ENCODE results near the gene BHLHE23. TPM values are rescaled to one million over a fixed set of nuclear protein-coding genes. Genes with fewer than 3 reads are reported as not detected.
"Not testable (repeated sequence)": the region's sequence is repeated elsewhere in the genome, so short reads cannot be mapped to it uniquely, and the experiment has no call there.

BHLHE23 gene
- polyA plus RNA-seq, 1 of the 3 experiments (the other 2 are of a cell fraction), result not detected

GRCh38 chr20:63035603-63036185 lies 28.9 kb upstream of the BHLHE23 start:
- Histone ChIP-seq H3K4me1 (ENCODE audit: control insufficient read depth in 1 of 2, insufficient read depth in 2 of 2, low read depth in 1 of 2, low read length in 1 of 2) (no peaks in the 10 kb centered on the region), H3K36me3 (replicated peaks in 1 of 2; ENCODE audit: control insufficient read depth in 1 of 2, insufficient read depth in 2 of 2, low read length in 1 of 2) (no peaks in the 10 kb centered on the region), H4K20me1 (ENCODE audit: insufficient read depth) (no peaks in the 10 kb centered on the region), H2AFZ (ENCODE audit: low read depth) (no peak overlapping the region), H3F3A (replicated peaks; ENCODE audit: insufficient read depth) (no peaks in the 10 kb centered on the region), H3K4me3 (ENCODE audit: low read depth in 2 of 2, low read length in 1 of 2) (no peak overlapping the region), H3K9me2 (no peaks in the 10 kb centered on the region), H3K27ac (ENCODE audit: low read depth in 2 of 2, low read length in 1 of 2) (no peak overlapping the region), H3K9ac (no peak overlapping the region), H3K4me2 (no peak overlapping the region), H3K9me3 (no peaks in the 10 kb centered on the region), H3K79me2 (ENCODE audit: insufficient read depth) (no peaks in the 10 kb centered on the region), H3K27me3 (ENCODE audit: insufficient read depth) (peaks cover 36% of the 10 kb centered on the region)
- 70% methylated on average over 23 of the region's 23 CpGs for WGBS (ENCODE audit: low lambda C conversion rate)
- ChIA-PET CTCF (interaction anchor here (1.2 kb wide), 1 partner anchor 21 kb away, joined by 7 read pairs; no protein-coding TSS in a partner anchor), POLR2A (no interaction called here)
- no peak for TF ChIP-seq SMC3 (IDR thresholded peaks at IDR 0.05; ENCODE audit: low read depth, low read length)
- TF ChIP-seq, protein P1, sequence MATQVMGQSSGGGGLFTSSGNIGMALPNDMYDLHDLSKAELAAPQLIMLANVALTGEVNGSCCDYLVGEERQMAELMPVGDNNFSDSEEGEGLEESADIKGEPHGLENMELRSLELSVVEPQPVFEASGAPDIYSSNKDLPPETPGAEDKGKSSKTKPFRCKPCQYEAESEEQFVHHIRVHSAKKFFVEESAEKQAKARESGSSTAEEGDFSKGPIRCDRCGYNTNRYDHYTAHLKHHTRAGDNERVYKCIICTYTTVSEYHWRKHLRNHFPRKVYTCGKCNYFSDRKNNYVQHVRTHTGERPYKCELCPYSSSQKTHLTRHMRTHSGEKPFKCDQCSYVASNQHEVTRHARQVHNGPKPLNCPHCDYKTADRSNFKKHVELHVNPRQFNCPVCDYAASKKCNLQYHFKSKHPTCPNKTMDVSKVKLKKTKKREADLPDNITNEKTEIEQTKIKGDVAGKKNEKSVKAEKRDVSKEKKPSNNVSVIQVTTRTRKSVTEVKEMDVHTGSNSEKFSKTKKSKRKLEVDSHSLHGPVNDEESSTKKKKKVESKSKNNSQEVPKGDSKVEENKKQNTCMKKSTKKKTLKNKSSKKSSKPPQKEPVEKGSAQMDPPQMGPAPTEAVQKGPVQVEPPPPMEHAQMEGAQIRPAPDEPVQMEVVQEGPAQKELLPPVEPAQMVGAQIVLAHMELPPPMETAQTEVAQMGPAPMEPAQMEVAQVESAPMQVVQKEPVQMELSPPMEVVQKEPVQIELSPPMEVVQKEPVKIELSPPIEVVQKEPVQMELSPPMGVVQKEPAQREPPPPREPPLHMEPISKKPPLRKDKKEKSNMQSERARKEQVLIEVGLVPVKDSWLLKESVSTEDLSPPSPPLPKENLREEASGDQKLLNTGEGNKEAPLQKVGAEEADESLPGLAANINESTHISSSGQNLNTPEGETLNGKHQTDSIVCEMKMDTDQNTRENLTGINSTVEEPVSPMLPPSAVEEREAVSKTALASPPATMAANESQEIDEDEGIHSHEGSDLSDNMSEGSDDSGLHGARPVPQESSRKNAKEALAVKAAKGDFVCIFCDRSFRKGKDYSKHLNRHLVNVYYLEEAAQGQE (IDR thresholded peaks at IDR 0.05; ENCODE audit: low read depth, low read length), result no peak
- TF ChIP-seq, protein P2, sequence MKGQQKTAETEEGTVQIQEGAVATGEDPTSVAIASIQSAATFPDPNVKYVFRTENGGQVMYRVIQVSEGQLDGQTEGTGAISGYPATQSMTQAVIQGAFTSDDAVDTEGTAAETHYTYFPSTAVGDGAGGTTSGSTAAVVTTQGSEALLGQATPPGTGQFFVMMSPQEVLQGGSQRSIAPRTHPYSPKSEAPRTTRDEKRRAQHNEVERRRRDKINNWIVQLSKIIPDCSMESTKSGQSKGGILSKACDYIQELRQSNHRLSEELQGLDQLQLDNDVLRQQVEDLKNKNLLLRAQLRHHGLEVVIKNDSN (IDR thresholded peaks at IDR 0.05; ENCODE audit: borderline replicate concordance, low read depth), result no peak
- TF ChIP-seq GATA2 (CRISPR knock-in tag; IDR thresholded peaks at IDR 0.05), result no peak
- TF ChIP-seq FOXJ3 (CRISPR knock-in tag; IDR thresholded peaks at IDR 0.05), result no peak
- TF ChIP-seq NRF1 (IDR thresholded peaks at IDR 0.05; ENCODE audit: low read depth, low read length), result no peak
- TF ChIP-seq, protein P3, sequence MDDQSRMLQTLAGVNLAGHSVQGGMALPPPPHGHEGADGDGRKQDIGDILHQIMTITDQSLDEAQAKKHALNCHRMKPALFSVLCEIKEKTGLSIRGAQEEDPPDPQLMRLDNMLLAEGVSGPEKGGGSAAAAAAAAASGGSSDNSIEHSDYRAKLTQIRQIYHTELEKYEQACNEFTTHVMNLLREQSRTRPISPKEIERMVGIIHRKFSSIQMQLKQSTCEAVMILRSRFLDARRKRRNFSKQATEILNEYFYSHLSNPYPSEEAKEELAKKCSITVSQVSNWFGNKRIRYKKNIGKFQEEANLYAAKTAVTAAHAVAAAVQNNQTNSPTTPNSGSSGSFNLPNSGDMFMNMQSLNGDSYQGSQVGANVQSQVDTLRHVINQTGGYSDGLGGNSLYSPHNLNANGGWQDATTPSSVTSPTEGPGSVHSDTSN (IDR thresholded peaks at IDR 0.05), result no peak
- TF ChIP-seq TAF1 (IDR thresholded peaks at IDR 0.05; ENCODE audit: borderline replicate concordance, low read depth, low read length), result no peak
- TF ChIP-seq IRF3 (IDR thresholded peaks at IDR 0.05; ENCODE audit: low read depth, low read length), result no peak
- TF ChIP-seq TCF12 (IDR thresholded peaks at IDR 0.05), result no peak
- TF ChIP-seq, protein P4, sequence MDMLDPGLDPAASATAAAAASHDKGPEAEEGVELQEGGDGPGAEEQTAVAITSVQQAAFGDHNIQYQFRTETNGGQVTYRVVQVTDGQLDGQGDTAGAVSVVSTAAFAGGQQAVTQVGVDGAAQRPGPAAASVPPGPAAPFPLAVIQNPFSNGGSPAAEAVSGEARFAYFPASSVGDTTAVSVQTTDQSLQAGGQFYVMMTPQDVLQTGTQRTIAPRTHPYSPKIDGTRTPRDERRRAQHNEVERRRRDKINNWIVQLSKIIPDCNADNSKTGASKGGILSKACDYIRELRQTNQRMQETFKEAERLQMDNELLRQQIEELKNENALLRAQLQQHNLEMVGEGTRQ (IDR thresholded peaks at IDR 0.05; ENCODE audit: borderline replicate concordance, low read depth, low read length), result no peak
- TF ChIP-seq RXRA (IDR thresholded peaks at IDR 0.05; ENCODE audit: borderline replicate concordance, low read depth), result no peak
- no peak for TF ChIP-seq FOSL2 (IDR thresholded peaks at IDR 0.05; ENCODE audit: borderline replicate concordance, low read depth)
- TF ChIP-seq ELF1 (IDR thresholded peaks at IDR 0.05), result no peak
- TF ChIP-seq POLR2AphosphoS5 (IDR thresholded peaks at IDR 0.05; ENCODE audit: low read depth, low read length), result no peak
- no peak for TF ChIP-seq MXI1 (IDR thresholded peaks at IDR 0.05; ENCODE audit: low read depth, low read length)
- no peak for DNase-seq

- POLR2A ChIA-PET; H3K9me2 ChIP-seq; H3K27ac ChIP-seq (ENCODE audit: low read depth in 2 of 2, low read length in 1 of 2); H3K9ac ChIP-seq; CTCF ChIA-PET; H3F3A ChIP-seq (replicated peaks; ENCODE audit: insufficient read depth); H2AFZ ChIP-seq (ENCODE audit: low read depth); DNase-seq; H3K4me2 ChIP-seq; H3K79me2 ChIP-seq (ENCODE audit: insufficient read depth); H4K20me1 ChIP-seq (ENCODE audit: insufficient read depth); H3K36me3 ChIP-seq (replicated peaks in 1 of 2; ENCODE audit: control insufficient read depth in 1 of 2, insufficient read depth in 2 of 2, low read length in 1 of 2); H3K4me3 ChIP-seq (ENCODE audit: low read depth in 2 of 2, low read length in 1 of 2); H3K4me1 ChIP-seq (ENCODE audit: control insufficient read depth in 1 of 2, insufficient read depth in 2 of 2, low read depth in 1 of 2, low read length in 1 of 2); H3K9me3 ChIP-seq: not testable (repeated sequence)
- 49% methylated on average over 10 of the region's 44 CpGs for WGBS (ENCODE audit: low lambda C conversion rate)
- H3K27me3 ChIP-seq (ENCODE audit: insufficient read depth), result peaks cover 42% of the 10 kb centered on the region
Observed at GRCh38 chr20:63034710-63035602, 28.2 kb upstream of the BHLHE23 start.

Data from SK-N-SH (cell line).